IPS-11a (cell line): Measurements from ENCODE around the gene ERBB4.

Experiments used
- H3K4me3 ChIP-seq: one replicate; pipeline ENCODE4 v1.5.1; 2013; ENCODE audit warnings: low read depth, low read length, control low read depth

The ERBB4 gene

GRCh38 chr2:212367431-212367830, 171.2 kb downstream of the ERBB4 start:
- no peak overlapping the region for H3K4me3 ChIP-seq

- no peak overlapping the region for H3K4me3 ChIP-seq
Measured at GRCh38 chr2:212364112-212364985, 174.3 kb downstream of the ERBB4 start.

GRCh38 chr2:212361174-212361756, 177.3 kb downstream of the ERBB4 start:
- H3K4me3 ChIP-seq: no peak overlapping the region

- no peak overlapping the region for H3K4me3 ChIP-seq
Measured at GRCh38 chr2:212360068-212360460, 178.5 kb downstream of the ERBB4 start.

GRCh38 chr2:212359425-212360067, 179.1 kb downstream of the ERBB4 start:
- no peak overlapping the region for H3K4me3 ChIP-seq

- no peak overlapping the region for H3K4me3 ChIP-seq
Measured at GRCh38 chr2:212357606-212358005, 181.0 kb downstream of the ERBB4 start.

GRCh38 chr2:212354382-212354781, 184.2 kb downstream of the ERBB4 start:
- no peak overlapping the region for H3K4me3 ChIP-seq

GRCh38 chr2:212348501-212348900, 190.1 kb downstream of the ERBB4 start:
- H3K4me3 ChIP-seq: no peak overlapping the region

GRCh38 chr2:212346865-212347264, 191.7 kb downstream of the ERBB4 start:
- H3K4me3 ChIP-seq: no peak overlapping the region

- no peak overlapping the region for H3K4me3 ChIP-seq
Measured at GRCh38 chr2:212345966-212346365, 192.6 kb downstream of the ERBB4 start.

- no peak overlapping the region for H3K4me3 ChIP-seq
Measured at GRCh38 chr2:212344131-212344530, 194.5 kb downstream of the ERBB4 start.

GRCh38 chr2:212343167-212343566, 195.4 kb downstream of the ERBB4 start:
- H3K4me3 ChIP-seq: no peak overlapping the region

GRCh38 chr2:212337486-212338343, 200.9 kb downstream of the ERBB4 start:
- no peak overlapping the region for H3K4me3 ChIP-seq

GRCh38 chr2:212337036-212337435, 201.6 kb downstream of the ERBB4 start:
- H3K4me3 ChIP-seq: no peak overlapping the region

GRCh38 chr2:212330263-212330662, 208.3 kb downstream of the ERBB4 start:
- H3K4me3 ChIP-seq: no peak overlapping the region

GRCh38 chr2:212328712-212329496, 209.7 kb downstream of the ERBB4 start:
- no peak overlapping the region for H3K4me3 ChIP-seq

- no peak overlapping the region for H3K4me3 ChIP-seq
Measured at GRCh38 chr2:212328136-212328535, 210.5 kb downstream of the ERBB4 start.

- no peak overlapping the region for H3K4me3 ChIP-seq
Measured at GRCh38 chr2:212327171-212327809, 211.3 kb downstream of the ERBB4 start.

- no peak overlapping the region for H3K4me3 ChIP-seq
Measured at GRCh38 chr2:212318636-212319035, 220.0 kb downstream of the ERBB4 start.

GRCh38 chr2:212314680-212315079, 223.9 kb downstream of the ERBB4 start:
- H3K4me3 ChIP-seq: no peak overlapping the region
